CD4-positive, CD25-positive, alpha-beta regulatory T cell (primary cell): ENCODE results near the gene MRFAP1. TPM values are rescaled to one million over a fixed set of nuclear protein-coding genes. Genes with fewer than 3 reads are reported as not detected.

Experiments
- ATAC-seq, 2 donors: fragments of 150-1000 bp; cut with Tn5 transposase; one replicate each; pipeline ENCODE4 v1.10.0; 2021; ENCODE audit warnings: low read depth in 2 of 2, moderate number of reproducible peaks in 2 of 2, moderate library complexity in 1 of 2
- DNase-seq, 3 donors: peaks; one replicate each; pipeline versions ENCODE4 v3.0.0 to v3.0.0-alpha.2; 2012 to 2022; ENCODE audit warnings: mixed read lengths in 1 of 3
- H3K27ac ChIP-seq: one replicate; pipeline ENCODE4 v1.7.0; 2013; ENCODE audit warnings: mild to moderate bottlenecking, low read length; ENCODE audit not compliant: insufficient read depth, poor library complexity, severe bottlenecking
- H3K27me3 ChIP-seq: one replicate; pipeline ENCODE4 v1.7.0; 2013; ENCODE audit warnings: low read length; ENCODE audit not compliant: control insufficient read depth, insufficient read depth
- H3K36me3 ChIP-seq: one replicate; pipeline ENCODE4 v1.7.0; 2013; ENCODE audit warnings: mild to moderate bottlenecking, low read length, moderate library complexity; ENCODE audit not compliant: control insufficient read depth, insufficient read depth
- H3K4me1 ChIP-seq: 2 replicates; pipeline ENCODE4 v1.7.0; 2013; ENCODE audit warnings: mild to moderate bottlenecking, low read length; ENCODE audit not compliant: insufficient read depth, control insufficient read depth, poor library complexity, severe bottlenecking
- H3K4me3 ChIP-seq: one replicate; pipeline ENCODE4 v1.7.0; 2013; ENCODE audit warnings: low read depth, mild to moderate bottlenecking, low read length, moderate library complexity
- H3K9me3 ChIP-seq, 2 experiments: 1 replicate in 1 of 2; 2 replicates in 1 of 2; pipeline ENCODE4 v1.7.0; 2013; ENCODE audit warnings: low read length in 2 of 2, mild to moderate bottlenecking in 1 of 2, moderate library complexity in 1 of 2; ENCODE audit not compliant: control insufficient read depth in 2 of 2
- H3K27ac Mint-ChIP-seq, 3 donors: one replicate each; pipeline ENCODE4 v1.8.0; 2020 to 2022; ENCODE audit warnings: mild to moderate bottlenecking in 3 of 3, mixed read lengths in 3 of 3, moderate library complexity in 2 of 3
- H3K27me3 Mint-ChIP-seq: one replicate; pipeline ENCODE4 v1.8.0; 2022; ENCODE audit warnings: mild to moderate bottlenecking, mixed read lengths
- H3K36me3 Mint-ChIP-seq: one replicate; pipeline ENCODE4 v1.8.0; 2020; ENCODE audit warnings: mixed read lengths
- H3K4me1 Mint-ChIP-seq, 4 donors: one replicate each; pipeline ENCODE4 v1.8.0; 2020 to 2022; ENCODE audit warnings: mixed read lengths in 4 of 4, mild to moderate bottlenecking in 1 of 4
- H3K4me3 Mint-ChIP-seq, 4 donors: one replicate each; pipeline ENCODE4 v1.8.0; 2020 to 2022; ENCODE audit warnings: mild to moderate bottlenecking in 4 of 4, mixed read lengths in 4 of 4, moderate library complexity in 3 of 4
- H3K9me3 Mint-ChIP-seq, 7 donors: one replicate each; pipeline ENCODE4 v1.8.0; 2020 to 2022; ENCODE audit warnings: mixed read lengths in 7 of 7, mild to moderate bottlenecking in 3 of 7, moderate library complexity in 2 of 7
- polyA plus RNA-seq, 4 donors: library from polyadenylated mRNA; unstranded; fragments of 300-500 nt; fragmentation: Illumina TruSeq; gene quantifications; one replicate each; pipeline ENCODE4 v1.2.3, GENCODE V29; 2021
- total RNA-seq: library from RNA; stranded (reverse); gene quantifications from one replicate; pipeline ENCODE4 v1.2.3, GENCODE V29; 2022

The MRFAP1 gene
- total RNA-seq (202 TPM), polyA plus RNA-seq (100 to 1,000 TPM; 148 to 188 (median 180) TPM)

DNA sequence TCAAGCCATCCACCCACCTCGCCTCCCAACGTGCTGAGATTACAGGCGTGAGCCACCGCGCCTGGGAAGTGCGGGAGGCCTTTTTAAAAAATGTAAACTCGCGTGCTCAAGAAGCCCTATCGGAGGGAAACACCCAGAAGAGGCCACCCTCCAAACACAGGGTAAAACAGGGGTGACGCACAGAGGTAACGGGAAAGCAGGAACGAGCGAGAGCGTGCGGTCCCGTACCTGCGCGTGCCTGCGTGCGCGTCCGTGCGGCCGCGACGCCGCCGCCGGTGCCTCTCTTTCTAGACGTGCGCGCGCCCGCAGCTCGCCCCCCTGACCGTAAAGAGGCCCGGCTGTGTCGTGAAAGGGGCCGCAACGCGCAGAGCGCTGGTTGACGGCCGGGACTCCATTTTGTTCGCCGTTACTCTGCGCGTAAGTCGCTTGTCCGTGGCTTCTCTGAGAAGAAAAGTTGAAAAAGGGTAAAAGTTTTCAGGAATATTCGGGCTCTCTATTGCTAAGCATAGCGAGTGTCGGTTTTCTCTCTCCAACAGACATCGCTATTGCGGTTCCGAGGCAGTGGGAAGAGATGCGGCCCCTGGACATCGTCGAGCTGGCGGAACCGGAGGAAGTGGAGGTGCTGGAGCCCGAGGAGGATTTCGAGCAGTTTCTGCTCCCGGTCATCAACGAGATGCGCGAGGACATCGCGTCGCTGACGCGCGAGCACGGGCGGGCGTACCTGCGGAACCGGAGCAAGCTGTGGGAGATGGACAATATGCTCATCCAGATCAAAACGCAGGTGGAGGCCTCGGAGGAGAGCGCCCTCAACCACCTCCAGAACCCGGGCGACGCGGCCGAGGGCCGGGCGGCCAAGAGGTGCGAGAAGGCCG, at the start of gene MRFAP1:
MRFAP1 (plus strand) TSS at position 394 of the 872 bp plus-strand sequence; CDS start at position 572, 178 bp downstream.
- Mint-ChIP-seq H3K36me3 (peaks cover 30% of the 10 kb centered on the region), H3K4me1 (peaks cover 18 to 47% (median 32%) of the 10 kb centered on the region in 4 donors), H3K9me3 (no peaks in the 10 kb centered on the region), H3K4me3 (peak within 1 kb of the TSS; percentile 97 to 100 (median 99)), H3K27ac (peak within 1 kb of the TSS; percentile 99 to 100 (median 99)), H3K27me3 (peaks cover 17% of the 10 kb centered on the region)
- Histone ChIP-seq H3K4me1 (peaks cover 33% of the 10 kb centered on the region), H3K9me3 (no peaks in the 10 kb centered on the region), H3K27me3 (no peaks in the 10 kb centered on the region), H3K4me3 (peak within 1 kb of the TSS; percentile 96), H3K27ac (peak within 1 kb of the TSS; percentile 98), H3K36me3 (peaks cover 16% of the 10 kb centered on the region)
- peak; percentile 92 to 98 (median 94) for DNase-seq
- peak; percentile 88 to 91 for ATAC-seq

- Mint-ChIP-seq H3K4me1 (no peaks in the 10 kb centered on the region), H3K9me3 (no peaks in the 10 kb centered on the region), H3K27me3 (no peaks in the 10 kb centered on the region), H3K4me3 (no peak overlapping the region), H3K27ac (no peak overlapping the region), H3K36me3 (peaks cover 18% of the 10 kb centered on the region)
- no peak for DNase-seq
- Histone ChIP-seq H3K4me1 (no peaks in the 10 kb centered on the region), H3K27me3 (no peaks in the 10 kb centered on the region), H3K4me3 (no peak overlapping the region), H3K9me3 (no peaks in the 10 kb centered on the region), H3K27ac (no peak overlapping the region), H3K36me3 (peaks cover 68% of the 10 kb centered on the region)
- no peak for ATAC-seq
These were observed 49.2 kb upstream of the MRFAP1 start for GRCh38 chr4:6591313-6591712.

GRCh38 chr4:6591781-6592180, 48.7 kb upstream of the MRFAP1 start:
- peaks cover 68% of the 10 kb centered on the region for H3K36me3 ChIP-seq
- Mint-ChIP-seq H3K4me1 (no peaks in the 10 kb centered on the region), H3K27me3 (no peaks in the 10 kb centered on the region), H3K4me3 (no peak overlapping the region), H3K36me3 (peaks cover 18% of the 10 kb centered on the region), H3K9me3 (no peaks in the 10 kb centered on the region), H3K27ac (no peak overlapping the region)
- no peaks in the 10 kb centered on the region for H3K27me3 ChIP-seq
- DNase-seq (no peak), ATAC-seq (no peak)
- H3K9me3 ChIP-seq, result no peaks in the 10 kb centered on the region
- no peak overlapping the region for H3K27ac ChIP-seq
- no peaks in the 10 kb centered on the region for H3K4me1 ChIP-seq
- no peak overlapping the region for H3K4me3 ChIP-seq

DNA sequence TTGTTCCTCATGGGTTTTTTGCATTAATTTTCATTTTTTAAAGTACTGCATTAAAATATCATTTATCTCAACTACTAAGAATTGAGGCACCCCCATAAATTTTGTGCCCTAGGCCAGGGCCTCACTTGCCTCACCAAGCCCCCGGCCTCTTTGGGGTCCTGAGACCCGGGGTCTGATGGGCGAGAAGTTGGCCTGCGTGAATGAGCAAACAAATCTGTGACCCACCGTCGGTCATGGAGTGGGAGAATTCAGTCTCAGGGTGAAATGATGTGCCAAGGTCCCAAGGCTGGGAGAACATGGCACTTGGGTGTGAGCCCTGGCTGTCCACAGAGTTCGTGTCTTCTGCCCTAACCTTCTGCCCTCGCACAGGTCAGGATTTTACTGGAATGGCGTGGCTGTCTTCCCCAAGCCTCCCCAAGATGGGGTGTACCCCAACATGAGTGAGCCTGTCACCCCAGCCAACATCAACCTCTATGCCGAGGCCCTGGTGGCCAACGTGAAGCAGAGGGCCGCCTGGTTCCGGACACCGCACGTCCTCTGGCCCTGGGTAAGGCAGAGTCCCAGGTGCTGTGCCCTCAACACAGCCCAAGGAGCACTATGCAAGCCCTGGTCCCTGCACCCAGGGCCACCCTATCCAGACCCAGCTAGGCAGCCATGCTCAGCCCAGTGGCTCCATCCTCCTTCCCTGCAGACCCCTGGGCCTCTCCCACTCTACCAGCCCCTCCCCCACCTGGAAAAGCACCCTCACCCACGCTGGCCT, 47.5 kb upstream of the MRFAP1 start:
- no peaks in the 10 kb centered on the region for H3K9me3 Mint-ChIP-seq
- no peak overlapping the region for H3K27ac Mint-ChIP-seq
- no peak overlapping the region for H3K4me3 Mint-ChIP-seq
- Histone ChIP-seq H3K36me3 (peaks cover 70% of the 10 kb centered on the region), H3K4me1 (no peaks in the 10 kb centered on the region), H3K9me3 (no peaks in the 10 kb centered on the region), H3K4me3 (no peak overlapping the region), H3K27ac (no peak overlapping the region), H3K27me3 (no peaks in the 10 kb centered on the region)
- no peak for ATAC-seq
- H3K36me3 Mint-ChIP-seq, result peaks cover 14% of the 10 kb centered on the region
- no peak for DNase-seq
- no peaks in the 10 kb centered on the region for H3K27me3 Mint-ChIP-seq
- no peaks in the 10 kb centered on the region for H3K4me1 Mint-ChIP-seq

GRCh38 chr4:6594341-6594740, 46.1 kb upstream of the MRFAP1 start:
- H3K36me3 ChIP-seq, result peaks cover 68% of the 10 kb centered on the region
- no peak overlapping the region for H3K27ac ChIP-seq
- Mint-ChIP-seq H3K9me3 (no peaks in the 10 kb centered on the region), H3K27ac (no peak overlapping the region), H3K36me3 (peaks cover 14% of the 10 kb centered on the region), H3K27me3 (no peaks in the 10 kb centered on the region), H3K4me1 (no peaks in the 10 kb centered on the region), H3K4me3 (no peak overlapping the region)
- no peaks in the 10 kb centered on the region for H3K9me3 ChIP-seq
- ATAC-seq, result no peak
- no peaks in the 10 kb centered on the region for H3K27me3 ChIP-seq
- H3K4me3 ChIP-seq, result no peak overlapping the region
- DNase-seq, result no peak
- no peaks in the 10 kb centered on the region for H3K4me1 ChIP-seq

DNA sequence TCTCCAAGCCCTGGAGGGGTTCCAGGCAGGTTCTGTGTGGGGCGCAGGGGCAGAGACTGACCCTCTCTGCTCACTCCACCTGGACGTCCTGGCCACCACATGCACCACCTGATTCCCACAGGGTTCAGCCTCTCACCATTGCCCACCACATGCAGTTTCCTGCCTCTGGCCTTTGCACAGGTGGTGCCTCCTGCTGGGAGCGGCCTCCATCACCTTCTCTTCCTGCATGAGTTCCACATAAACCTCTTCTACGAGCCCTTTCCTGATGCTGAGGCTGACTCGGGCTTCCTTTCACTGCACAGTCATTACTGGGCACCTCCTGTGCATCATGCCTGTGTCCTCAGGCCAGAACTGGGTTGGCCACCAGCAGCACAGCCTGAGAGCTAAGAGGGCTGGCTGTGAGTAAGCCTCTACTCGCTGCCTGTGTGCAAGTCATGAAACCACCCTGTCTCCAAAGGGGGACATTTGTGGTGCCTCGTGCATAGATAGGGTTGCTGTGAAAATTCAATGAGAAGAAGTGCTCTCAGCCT, 45.6 kb upstream of the MRFAP1 start:
- H3K27ac ChIP-seq, result no peak overlapping the region
- DNase-seq (no peak), ATAC-seq (no peak)
- Mint-ChIP-seq H3K27me3 (no peaks in the 10 kb centered on the region), H3K9me3 (no peaks in the 10 kb centered on the region), H3K36me3 (peaks cover 14% of the 10 kb centered on the region), H3K4me1 (no peaks in the 10 kb centered on the region), H3K4me3 (no peak overlapping the region), H3K27ac (no peak overlapping the region)
- H3K9me3 ChIP-seq, result no peaks in the 10 kb centered on the region
- H3K36me3 ChIP-seq, result peaks cover 67% of the 10 kb centered on the region
- H3K4me1 ChIP-seq, result no peaks in the 10 kb centered on the region
- H3K4me3 ChIP-seq, result no peak overlapping the region
- H3K27me3 ChIP-seq, result no peaks in the 10 kb centered on the region

DNA sequence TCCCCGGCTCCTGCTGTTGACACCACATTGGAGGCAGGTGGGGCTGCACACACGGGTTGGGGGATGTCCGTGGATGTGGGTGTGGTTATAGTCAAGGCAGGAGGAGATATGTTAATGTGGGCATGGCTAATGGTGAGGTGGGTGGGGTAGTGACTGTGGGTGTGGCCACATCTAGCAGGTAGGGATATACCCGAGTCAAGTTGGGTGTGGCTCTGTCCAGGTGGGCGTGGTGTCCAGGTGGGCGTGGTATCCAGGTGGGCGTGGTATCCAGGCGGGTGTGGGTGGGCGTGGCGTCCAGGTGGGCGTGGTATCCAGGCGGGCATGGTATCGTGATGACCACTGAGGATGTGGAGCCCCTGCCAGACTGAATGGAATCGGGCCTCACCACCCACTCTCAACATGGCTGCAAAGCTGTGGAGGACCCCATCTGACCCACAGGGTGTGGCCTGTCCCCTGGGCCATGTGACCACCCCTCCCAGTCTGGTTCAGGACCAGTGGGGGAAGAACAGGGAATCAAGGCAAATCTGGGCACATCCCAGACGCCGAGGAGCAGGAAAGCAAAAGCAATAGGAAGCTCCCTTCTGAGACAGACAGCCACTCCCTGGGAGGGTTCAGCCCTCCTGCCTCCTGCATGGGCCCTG, 44.5 kb upstream of the MRFAP1 start:
- no peaks in the 10 kb centered on the region for H3K4me1 ChIP-seq
- H3K4me3 Mint-ChIP-seq, result no peak overlapping the region
- H3K4me3 ChIP-seq, result no peak overlapping the region
- H3K27me3 ChIP-seq, result no peaks in the 10 kb centered on the region
- no peak for DNase-seq
- no peak for ATAC-seq
- H3K27ac ChIP-seq, result no peak overlapping the region
- H3K27ac Mint-ChIP-seq, result no peak overlapping the region
- peaks cover 72% of the 10 kb centered on the region for H3K36me3 ChIP-seq
- H3K9me3 Mint-ChIP-seq, result no peaks in the 10 kb centered on the region
- no peaks in the 10 kb centered on the region for H3K27me3 Mint-ChIP-seq
- H3K4me1 Mint-ChIP-seq, result no peaks in the 10 kb centered on the region
- H3K36me3 Mint-ChIP-seq, result peaks cover 18% of the 10 kb centered on the region
- H3K9me3 ChIP-seq, result no peaks in the 10 kb centered on the region
